ENCODE data around the gene EPB41L5.
"Not testable (repeated sequence)": the region's sequence is repeated elsewhere in the genome, so short reads cannot be mapped to it uniquely, and the experiment has no call there.

EPB41L5 gene

GRCh38 chr2:120132691-120133090, 119.8 kb downstream of the EPB41L5 start:
- TF ChIP-seq CTCF (IDR thresholded peaks at IDR 0.05; ENCODE audit: unreplicated experiment in 3 of 3) = no peak
- Mint-ChIP-seq H3K27ac (peak overlapping the region in 1 of 3 experiments; percentile 6), H3K27me3 (ENCODE audit: low read depth) (no peaks in the 10 kb centered on the region), H3K4me1 (no peaks in the 10 kb centered on the region), H3K36me3 (ENCODE audit: low read depth) (peaks cover 90% of the 10 kb centered on the region), H3K4me3 (no peak overlapping the region), H3K9me3 (peaks cover 39% of the 10 kb centered on the region)

GRCh38 chr2:120133572-120134244, 120.8 kb downstream of the EPB41L5 start:
- Mint-ChIP-seq H3K27ac (no peak overlapping the region), H3K9me3 (peaks cover 39% of the 10 kb centered on the region), H3K4me1 (no peaks in the 10 kb centered on the region), H3K4me3 (no peak overlapping the region), H3K27me3 (ENCODE audit: low read depth) (no peaks in the 10 kb centered on the region), H3K36me3 (ENCODE audit: low read depth) (peaks cover 89% of the 10 kb centered on the region)
- no peak for TF ChIP-seq CTCF (IDR thresholded peaks at IDR 0.05; ENCODE audit: unreplicated experiment in 3 of 3)

GRCh38 chr2:120134263-120134662, 121.4 kb downstream of the EPB41L5 start:
- Mint-ChIP-seq H3K27me3 (ENCODE audit: low read depth) (no peaks in the 10 kb centered on the region), H3K9me3 (peaks cover 42% of the 10 kb centered on the region), H3K27ac (no peak overlapping the region), H3K36me3 (ENCODE audit: low read depth) (peaks cover 90% of the 10 kb centered on the region), H3K4me1 (no peaks in the 10 kb centered on the region), H3K4me3 (no peak overlapping the region)
- TF ChIP-seq CTCF (IDR thresholded peaks at IDR 0.05; ENCODE audit: unreplicated experiment in 3 of 3) = no peak

- Mint-ChIP-seq H3K36me3 (ENCODE audit: low read depth) (peaks cover 86% of the 10 kb centered on the region), H3K9me3 (peaks cover 42% of the 10 kb centered on the region)
- H3K27me3 Mint-ChIP-seq (ENCODE audit: low read depth); H3K4me1 Mint-ChIP-seq; H3K27ac Mint-ChIP-seq; H3K4me3 Mint-ChIP-seq: not testable (repeated sequence)
These were observed 122.1 kb downstream of the EPB41L5 start for GRCh38 chr2:120135013-120135412.

- Mint-ChIP-seq H3K36me3 (ENCODE audit: low read depth) (peaks cover 66% of the 10 kb centered on the region), H3K4me3 (no peak overlapping the region), H3K9me3 (peaks cover 14% of the 10 kb centered on the region), H3K27ac (no peak overlapping the region), H3K4me1 (no peaks in the 10 kb centered on the region), H3K27me3 (ENCODE audit: low read depth) (no peaks in the 10 kb centered on the region)
- TF ChIP-seq CTCF (IDR thresholded peaks at IDR 0.05; ENCODE audit: unreplicated experiment in 3 of 3) = no peak
These were observed 128.0 kb downstream of the EPB41L5 start for GRCh38 chr2:120140866-120141265.

- peaks cover 12% of the 10 kb centered on the region for H3K9me3 Mint-ChIP-seq
- no peaks in the 10 kb centered on the region for H3K27me3 Mint-ChIP-seq (ENCODE audit: low read depth)
- peaks cover 65% of the 10 kb centered on the region for H3K36me3 Mint-ChIP-seq (ENCODE audit: low read depth)
- H3K27ac Mint-ChIP-seq = no peak overlapping the region
- H3K4me3 Mint-ChIP-seq = no peak overlapping the region
- H3K4me1 Mint-ChIP-seq = no peaks in the 10 kb centered on the region
- no peak for TF ChIP-seq CTCF (IDR thresholded peaks at IDR 0.05; ENCODE audit: unreplicated experiment in 3 of 3)
These were observed 128.6 kb downstream of the EPB41L5 start for GRCh38 chr2:120141300-120142069.
